HG03175 (cell line): ENCODE measurements around the gene GRM3.
A peak's percentile ranks its signal among the peaks of the same experiment; 100 is the strongest.

Experiments used
- ATAC-seq: cut with Tn5 transposase; IDR thresholded peaks from one replicate; pipeline ENCODE4 v1.9.1; 2021; ENCODE audit warnings: mild to moderate bottlenecking, moderate library complexity; ENCODE audit not compliant: unreplicated experiment

Gene GRM3

DNA sequence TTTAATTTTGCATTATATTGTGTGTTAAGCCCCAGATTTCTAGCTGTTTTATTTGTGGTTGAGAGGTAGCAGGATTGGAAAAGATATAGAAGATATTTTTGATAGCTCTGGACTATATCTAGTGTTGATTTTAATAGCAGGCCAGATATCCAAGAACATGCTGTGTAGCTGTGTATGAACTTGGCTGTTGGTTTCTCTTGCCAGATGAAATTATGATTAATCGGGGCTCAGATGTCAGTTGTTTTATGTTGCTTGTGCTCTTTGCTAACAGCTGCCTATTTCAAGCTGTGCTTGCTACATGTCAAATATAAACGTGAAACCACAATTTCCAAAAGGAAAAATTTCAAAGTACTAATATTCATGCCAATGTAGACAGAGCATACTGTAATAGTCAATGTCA is 141.1 kb downstream of the GRM3 start:
- no peak for ATAC-seq

DNA sequence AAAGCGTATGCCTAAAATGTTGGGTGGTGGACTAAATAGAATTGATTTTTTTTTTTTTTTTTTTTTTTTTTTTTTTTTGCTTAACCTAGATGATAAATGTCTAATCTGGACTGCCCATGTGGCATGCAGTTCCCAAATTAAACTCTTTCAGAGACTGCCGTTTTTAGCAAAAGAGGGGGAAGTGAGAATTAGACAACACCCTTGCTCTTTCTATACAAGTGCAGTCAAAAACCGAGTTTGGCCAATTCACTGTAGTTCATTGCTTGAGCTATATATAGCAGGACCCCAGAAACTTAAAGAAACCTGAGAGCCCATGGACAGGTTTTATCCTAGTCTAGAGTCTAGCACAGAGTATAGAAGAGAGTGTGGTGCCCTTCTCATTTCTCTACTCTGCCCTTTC is 141.9 kb downstream of the GRM3 start:
- peak; percentile 83 for ATAC-seq

GRCh38 chr7:86786376-86786775 is 142.7 kb downstream of the GRM3 start:
- no peak for ATAC-seq

- no peak for ATAC-seq
Measured at GRCh38 chr7:86788948-86789347, 145.2 kb downstream of the GRM3 start.

DNA sequence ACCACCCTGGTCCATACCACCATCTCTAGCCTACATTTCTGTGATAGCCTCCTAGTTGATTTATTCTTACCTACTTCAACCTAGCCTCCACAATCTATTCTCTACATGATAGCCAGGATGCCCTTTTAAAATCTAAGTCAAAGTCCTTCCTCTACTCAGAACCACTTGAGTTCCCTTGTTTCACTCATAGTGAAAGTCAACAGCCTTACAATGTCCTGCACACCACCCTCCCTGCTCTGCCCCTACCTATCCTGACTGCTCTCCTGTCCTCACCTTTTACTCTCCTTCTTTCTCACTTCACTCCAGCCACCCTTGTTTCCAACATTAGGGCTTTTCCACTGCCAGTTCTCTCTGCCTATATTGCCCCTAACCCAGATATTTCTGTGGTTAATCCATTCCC is 146.7 kb downstream of the GRM3 start:
- ATAC-seq: peak; percentile 50

GRCh38 chr7:86792260-86792659 is 148.6 kb downstream of the GRM3 start:
- no peak for ATAC-seq

DNA sequence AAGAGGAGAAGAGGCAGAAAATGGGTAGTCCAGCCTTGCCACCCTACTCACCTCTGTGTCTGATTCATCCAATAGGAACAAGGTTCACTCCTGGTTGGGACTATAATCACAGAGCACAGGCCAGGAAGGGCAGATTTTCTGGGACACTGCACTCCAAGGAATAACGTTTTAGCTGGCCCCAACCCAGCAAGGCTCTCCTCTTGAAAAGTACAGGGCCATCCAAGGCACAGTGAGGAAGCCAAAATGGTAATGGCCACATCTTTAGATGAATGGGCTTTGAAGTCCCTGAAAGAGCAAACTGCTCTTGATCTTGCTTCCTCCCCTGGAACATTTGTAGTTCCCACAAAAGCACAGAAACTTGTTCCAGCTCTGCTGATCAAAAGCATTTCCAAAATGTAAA is 149.4 kb downstream of the GRM3 start:
- no peak for ATAC-seq

- ATAC-seq: no peak
Measured at GRCh38 chr7:86814661-86815379, 171.1 kb downstream of the GRM3 start.

GRCh38 chr7:86815556-86815955 is 171.8 kb downstream of the GRM3 start:
- no peak for ATAC-seq

- ATAC-seq: no peak
Measured at GRCh38 chr7:86818903-86819302, 175.2 kb downstream of the GRM3 start.

DNA sequence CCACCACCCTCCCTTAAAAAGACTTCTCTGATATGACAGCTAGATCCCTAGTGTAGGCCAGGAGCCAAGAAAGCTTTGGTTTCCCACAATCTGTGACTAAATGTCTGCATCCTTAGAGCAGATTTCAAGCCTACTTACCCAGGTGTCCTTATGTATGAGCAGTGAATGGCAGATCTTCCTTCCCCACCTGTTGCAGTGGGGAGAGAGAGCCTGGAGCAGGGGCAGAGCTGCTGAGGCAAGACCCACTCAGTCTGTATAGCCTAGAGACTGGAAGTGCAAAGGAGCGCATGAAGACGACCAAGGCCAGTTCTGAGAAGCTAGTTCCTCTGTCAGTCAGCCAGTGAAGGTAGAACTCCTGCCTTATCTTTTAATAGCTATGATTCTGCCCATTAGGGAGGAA is 180.1 kb downstream of the GRM3 start:
- no peak for ATAC-seq

DNA sequence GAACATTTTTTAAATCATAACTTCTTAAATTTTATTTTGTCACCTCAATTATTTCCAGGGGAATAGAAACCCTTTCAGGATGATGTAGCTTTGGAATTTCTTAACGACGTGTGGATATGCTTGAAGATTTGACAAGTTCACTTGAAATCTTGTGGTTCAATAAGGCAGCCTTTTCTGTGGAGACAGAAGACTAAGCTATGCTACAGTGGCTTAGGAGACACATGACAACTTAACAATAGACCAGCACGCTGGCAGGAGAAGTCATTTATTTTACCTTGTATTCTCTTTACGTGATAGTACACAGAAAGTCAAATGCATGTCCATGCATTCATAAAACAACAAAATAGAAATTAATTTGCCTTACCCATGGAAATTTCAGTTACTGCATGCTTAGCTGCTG is 181.6 kb downstream of the GRM3 start:
- no peak for ATAC-seq

DNA sequence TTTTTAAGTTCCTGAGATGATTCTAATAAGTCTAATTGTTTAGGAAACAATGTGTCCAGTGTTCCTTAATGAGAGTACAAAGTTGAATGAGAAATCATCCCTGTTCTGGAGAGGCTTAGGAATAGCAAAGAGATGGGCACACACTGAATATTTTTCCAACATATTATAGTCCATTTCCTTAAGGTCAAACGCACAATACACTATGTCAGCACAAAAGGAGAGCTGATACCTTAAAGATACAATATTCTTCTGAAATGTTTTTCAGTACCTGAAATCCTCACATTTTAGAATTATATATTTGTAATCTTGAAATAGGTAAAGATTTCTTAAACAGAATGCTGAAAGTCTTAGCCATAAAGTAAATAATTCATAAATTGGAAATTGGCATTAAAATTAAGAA is 183.2 kb downstream of the GRM3 start:
- no peak for ATAC-seq

GRCh38 chr7:86833360-86833759 is 189.7 kb downstream of the GRM3 start:
- ATAC-seq: no peak

DNA sequence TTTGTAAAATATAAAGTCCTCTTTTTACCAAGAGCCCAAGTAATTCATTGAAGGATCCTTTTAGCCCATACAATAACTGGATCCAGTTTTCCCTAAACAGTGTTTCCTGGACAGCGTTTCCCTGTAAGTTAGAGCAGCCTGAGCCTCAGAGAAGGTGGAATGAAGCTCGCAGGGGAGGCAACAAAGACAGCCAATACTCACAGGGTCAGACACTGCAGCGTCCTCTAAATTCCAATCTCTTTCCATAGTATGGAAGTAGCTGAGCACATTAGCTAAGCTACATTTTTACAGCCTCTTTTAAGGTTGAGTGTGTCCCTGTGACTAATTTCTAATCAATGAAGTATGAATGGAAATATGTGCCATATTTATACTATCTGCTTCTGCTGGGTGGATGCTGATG is 193.5 kb downstream of the GRM3 start:
- no peak for ATAC-seq

DNA sequence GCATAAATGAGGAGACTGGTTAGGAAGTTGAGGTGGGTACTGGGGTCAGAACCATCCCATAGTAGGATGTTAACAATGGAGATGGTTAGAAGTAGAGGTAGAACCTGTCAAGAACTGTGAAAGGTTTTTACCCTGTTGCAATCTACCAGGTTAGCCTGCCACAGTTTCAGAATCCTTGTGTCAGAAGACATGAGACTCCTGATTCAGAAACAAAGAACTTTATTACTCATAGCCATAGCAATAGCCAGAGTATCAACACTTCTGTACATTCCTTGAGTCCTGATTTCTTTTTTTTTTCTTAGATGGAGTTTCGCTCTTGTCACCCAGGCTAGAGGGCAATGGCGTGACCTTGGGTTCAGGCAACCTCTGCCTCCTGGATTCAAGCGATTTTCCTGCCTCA is 200.9 kb downstream of the GRM3 start:
- ATAC-seq: no peak

GRCh38 chr7:86846494-86847190 is 202.9 kb downstream of the GRM3 start:
- no peak for ATAC-seq

- no peak for ATAC-seq
Measured at GRCh38 chr7:86848226-86848625, 204.5 kb downstream of the GRM3 start.

- ATAC-seq: no peak
Measured at GRCh38 chr7:86851566-86851965, 207.9 kb downstream of the GRM3 start.

DNA sequence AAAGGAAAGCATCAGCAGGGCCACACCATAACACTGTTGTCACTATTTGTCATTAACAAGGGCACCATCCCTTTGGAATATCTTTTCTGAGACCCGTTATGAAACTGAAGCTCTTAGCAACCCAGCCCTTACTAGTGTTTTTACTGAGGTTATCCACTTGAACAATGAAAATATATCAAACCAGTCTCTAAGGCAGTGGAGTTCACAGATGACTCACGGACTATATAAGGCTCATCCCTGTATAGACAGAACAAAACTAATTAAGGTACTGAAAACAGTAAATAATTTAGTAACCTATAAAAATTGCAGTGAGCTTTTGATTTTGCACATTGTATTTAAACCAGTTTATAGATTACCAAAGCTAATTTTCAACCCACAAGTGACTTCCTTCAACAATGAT is 219.7 kb downstream of the GRM3 start:
- ATAC-seq: peak; percentile 74

DNA sequence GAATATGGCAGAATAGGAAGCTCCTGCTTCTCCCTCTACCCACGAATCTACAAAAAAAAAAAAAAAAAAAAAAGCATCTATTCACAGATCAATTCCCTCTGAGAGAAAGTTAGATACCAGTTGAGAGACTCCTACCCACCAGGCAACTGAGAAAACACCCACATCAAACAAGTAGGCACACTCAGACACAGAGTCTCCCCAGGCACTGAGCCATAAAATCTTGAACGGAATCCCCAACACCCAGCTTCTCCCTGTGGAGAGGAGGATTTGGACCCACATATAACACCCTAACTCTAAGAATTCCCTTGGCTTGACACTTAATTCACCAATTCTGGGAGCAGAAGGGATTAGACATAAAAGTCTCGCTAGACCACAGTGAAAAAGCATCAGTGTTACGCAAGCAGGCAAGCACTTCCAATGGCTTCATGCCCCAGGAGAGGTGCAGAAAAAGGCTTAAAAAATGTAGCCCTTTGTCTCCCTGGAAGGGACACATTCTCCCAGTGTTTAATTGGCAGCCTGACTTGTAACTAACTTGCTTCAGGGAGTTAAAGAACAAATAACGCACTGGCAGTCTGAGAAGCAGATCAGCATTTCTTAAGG is 223.6 kb downstream of the GRM3 start:
- no peak for ATAC-seq

DNA sequence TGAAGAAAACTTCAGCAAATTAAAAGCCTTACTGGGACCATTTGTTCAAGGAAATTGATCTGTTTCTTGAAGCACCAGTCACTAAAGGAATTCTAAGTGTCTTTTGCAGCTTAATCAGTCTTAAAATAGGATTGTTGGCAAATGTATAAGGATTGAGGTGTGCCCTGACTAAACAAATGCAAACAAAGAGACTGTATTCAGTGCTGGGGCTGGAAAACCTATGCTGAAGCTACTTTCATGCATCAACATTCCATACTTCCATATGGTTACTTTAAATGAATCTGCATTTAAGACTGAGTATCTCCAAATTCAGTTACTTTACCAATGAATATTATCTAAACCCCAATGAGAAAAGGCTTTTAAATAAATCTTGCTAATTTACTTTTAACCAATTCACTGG is 232.4 kb downstream of the GRM3 start:
- ATAC-seq: no peak
